A549 (cell line): Measurements from ENCODE around the gene MYH9.
A peak's percentile ranks its signal among the peaks of the same experiment; 100 is the strongest.

Experiments used
- CTCF ChIP-seq: fragments of >200 bp; sonication (Bioruptor Twin); formaldehyde crosslinking; IDR thresholded peaks from 3 replicates; pipeline ENCODE4 v1.5.1; 2016
- EP300 ChIP-seq, 2 experiments: fragments of >200 bp; sonication (Bioruptor Twin); formaldehyde crosslinking; IDR thresholded peaks; 2 replicates in 1 of 2; 3 replicates in 1 of 2; pipeline ENCODE4 v1.6.1; 2016 to 2017
- FOSL2 ChIP-seq, 2 experiments: fragments of 450-650 bp in 1 of 2; fragments of >200 bp in 1 of 2; sonication (Bioruptor Twin) in 1 of 2; formaldehyde crosslinking; IDR thresholded peaks; 2 replicates each; pipeline versions ENCODE4 v1.5.0 to v1.6.1; 2016 to 2020; ENCODE audit warnings: mild to moderate bottlenecking in 1 of 2, moderate library complexity in 1 of 2
- HDAC2 ChIP-seq: fragments of 200-600 bp; sonication (generic); IDR thresholded peaks from 2 replicates; pipeline ENCODE4 v1.6.1; 2016
- MYC ChIP-seq: IDR thresholded peaks from 2 replicates; pipeline ENCODE4 v1.6.1; 2012; ENCODE audit warnings: mild to moderate bottlenecking, inconsistent platforms, low read length, improper control_type of control experiment, borderline replicate concordance
- RFX5 ChIP-seq: fragments of 450-650 bp; IDR thresholded peaks from 2 replicates; pipeline ENCODE4 v1.7.1; 2014; ENCODE audit warnings: antibody characterized with exemption, mild to moderate bottlenecking, moderate library complexity

- TF ChIP-seq CTCF, result no peak
- TF ChIP-seq MYC, result no peak
- 0 out of 5 replicates have a peak, but pooled peaks of 1 of the 2 experiments have one; percentile 9 for TF ChIP-seq EP300 (IDR thresholded peaks at IDR 0.05)
- no peak for TF ChIP-seq RFX5
- no peak for TF ChIP-seq FOSL2 (IDR thresholded peaks at IDR 0.05)
- TF ChIP-seq FOSL2 (CRISPR knock-in tag; IDR thresholded peaks at IDR 0.05), result no peak
- TF ChIP-seq HDAC2, result no peak
These were observed 35.6 kb downstream of the MYH9 start for GRCh38 chr22:36351921-36352802.
